GM21526 (cell line): Measurements from ENCODE around the gene TMEM235.
"Not testable (repeated sequence)": the region's sequence is repeated elsewhere in the genome, so short reads cannot be mapped to it uniquely, and the experiment has no call there.

Experiments
- ATAC-seq: cut with Tn5 transposase; IDR thresholded peaks from one replicate; pipeline ENCODE4 v1.9.1; 2021; ENCODE audit warnings: moderate library complexity; ENCODE audit not compliant: unreplicated experiment, low FRiP score

The TMEM235 gene

GRCh38 chr17:78252701-78253635 lies 21.5 kb downstream of the TMEM235 start:
- no peak for ATAC-seq

GRCh38 chr17:78253636-78253945 lies 22.2 kb downstream of the TMEM235 start:
- not testable (repeated sequence) for ATAC-seq

- ATAC-seq = peak; percentile 40
Measured at GRCh38 chr17:78253946-78254672, 22.7 kb downstream of the TMEM235 start.

GRCh38 chr17:78255029-78255656 lies 23.7 kb downstream of the TMEM235 start:
- no peak for ATAC-seq

GRCh38 chr17:78255953-78256706 lies 24.7 kb downstream of the TMEM235 start:
- no peak for ATAC-seq

GRCh38 chr17:78256707-78257591 lies 25.5 kb downstream of the TMEM235 start:
- no peak for ATAC-seq

- no peak for ATAC-seq
Measured at GRCh38 chr17:78257810-78258322, 26.4 kb downstream of the TMEM235 start.

GRCh38 chr17:78258323-78259191 lies 27.1 kb downstream of the TMEM235 start:
- no peak for ATAC-seq

- no peak for ATAC-seq
Measured at GRCh38 chr17:78259192-78259554, 27.7 kb downstream of the TMEM235 start.

GRCh38 chr17:78263063-78263735 lies 31.8 kb downstream of the TMEM235 start:
- no peak for ATAC-seq

GRCh38 chr17:78263736-78264340 lies 32.4 kb downstream of the TMEM235 start:
- ATAC-seq = no peak

GRCh38 chr17:78264590-78264989 lies 33.2 kb downstream of the TMEM235 start:
- ATAC-seq = no peak

- ATAC-seq = no peak
Measured at GRCh38 chr17:78265121-78265520, 33.7 kb downstream of the TMEM235 start.

GRCh38 chr17:78266231-78266631 lies 34.8 kb downstream of the TMEM235 start:
- ATAC-seq = no peak

- no peak for ATAC-seq
Measured at GRCh38 chr17:78266771-78267170, 35.3 kb downstream of the TMEM235 start.

- ATAC-seq = no peak
Measured at GRCh38 chr17:78267253-78268073, 36.0 kb downstream of the TMEM235 start.
